ENCODE measurements around the gene SELP. TPM values are rescaled to one million over a fixed set of nuclear protein-coding genes. Genes with fewer than 3 reads are reported as not detected.

Gene SELP
- total and polyA plus RNA-seq, 4 donors: 1.7 to 8.1 (median 2.4) TPM

GRCh38 chr1:169571450-169571849 lies 58.5 kb downstream of the SELP start:
- Histone ChIP-seq H3K27me3 (ENCODE audit: control insufficient read depth in 4 of 4, insufficient read depth in 4 of 4, low read length in 3 of 4) (no peaks in the 10 kb centered on the region), H3K27ac (ENCODE audit: low read depth in 1 of 2, low read length in 2 of 2) (peak overlapping the region; percentile 67), H3K9ac (ENCODE audit: low read depth in 1 of 2, low read length in 2 of 2) (no peak overlapping the region), H3K4me3 (ENCODE audit: low read depth in 1 of 3, low read length in 3 of 3) (no peak overlapping the region), H3K9me3 (ENCODE audit: control insufficient read depth in 4 of 4, low read length in 3 of 4) (no peaks in the 10 kb centered on the region), H3K4me1 (ENCODE audit: control insufficient read depth in 4 of 4, insufficient read depth in 4 of 4, low read length in 3 of 4) (peaks cover 12 to 76% (median 64%) of the 10 kb centered on the region in 4 donors), H3K36me3 (ENCODE audit: control insufficient read depth in 4 of 4, insufficient read depth in 3 of 4, low read depth in 1 of 4, low read length in 3 of 4) (peaks cover 2 to 12% (median 3%) of the 10 kb centered on the region in 4 donors)
- TF ChIP-seq JUND (IDR thresholded peaks at IDR 0.05) (no peak), MAX (IDR thresholded peaks at IDR 0.05) (no peak), CTCF (IDR thresholded peaks at IDR 0.05; ENCODE audit: low read depth, low read length, missing input control) (no peak), ATF3 (IDR thresholded peaks at IDR 0.05) (no peak), EGR1 (IDR thresholded peaks at IDR 0.05; ENCODE audit: low read depth in 2 of 2) (no peak), YY1 (IDR thresholded peaks at IDR 0.05) (no peak), HNF4A (conservative IDR thresholded peaks at IDR 0.05) (no peak), HNF4G (IDR thresholded peaks at IDR 0.05) (no peak), NR2F2 (IDR thresholded peaks at IDR 0.05) (no peak), ZBTB33 (IDR thresholded peaks at IDR 0.05) (no peak), RXRA (IDR thresholded peaks at IDR 0.05) (no peak), TAF1 (conservative IDR thresholded peaks at IDR 0.05) (no peak)
- WGBS: 56% methylated on average over 3 of the region's 3 CpGs
- DNase-seq (ENCODE audit: low spot score): no peak

GRCh38 chr1:169570172-169570574 lies 59.8 kb downstream of the SELP start:
- H3K9me3 ChIP-seq (ENCODE audit: control insufficient read depth in 4 of 4, low read length in 3 of 4): no peaks in the 10 kb centered on the region
- no peak for DNase-seq (ENCODE audit: low spot score)
- H3K27me3 ChIP-seq (ENCODE audit: control insufficient read depth in 4 of 4, insufficient read depth in 4 of 4, low read length in 3 of 4): no peaks in the 10 kb centered on the region
- peaks cover 0 to 3% (median 2%) of the 10 kb centered on the region in 4 donors for H3K36me3 ChIP-seq (ENCODE audit: control insufficient read depth in 4 of 4, insufficient read depth in 3 of 4, low read depth in 1 of 4, low read length in 3 of 4)
- H3K9ac ChIP-seq (ENCODE audit: low read depth in 1 of 2, low read length in 2 of 2): peak overlapping the region in 1 of 2 donors; percentile 10
- peaks cover 15 to 75% (median 60%) of the 10 kb centered on the region in 4 donors for H3K4me1 ChIP-seq (ENCODE audit: control insufficient read depth in 4 of 4, insufficient read depth in 4 of 4, low read length in 3 of 4)
- peak overlapping the region; percentile 67 for H3K27ac ChIP-seq (ENCODE audit: low read depth in 1 of 2, low read length in 2 of 2)
- H3K4me3 ChIP-seq (ENCODE audit: low read depth in 1 of 3, low read length in 3 of 3): no peak overlapping the region
- WGBS: 11% methylated on average over 1 of the region's 1 CpG
- TF ChIP-seq ZBTB33 (IDR thresholded peaks at IDR 0.05): peak; percentile 58
- TF ChIP-seq FOXA2 (IDR thresholded peaks at IDR 0.05): peak; percentile 95
- peak; percentile 84 for TF ChIP-seq REST (IDR thresholded peaks at IDR 0.05)
- no peak for TF ChIP-seq GABPA (IDR thresholded peaks at IDR 0.05 in 1 of 2, conservative IDR thresholded peaks at IDR 0.05 in 1 of 2)
- TF ChIP-seq YY1 (IDR thresholded peaks at IDR 0.05): peak; percentile 65
- peak; percentile 39 to 68 for TF ChIP-seq JUND (IDR thresholded peaks at IDR 0.05)
- no peak for TF ChIP-seq TAF1 (conservative IDR thresholded peaks at IDR 0.05)
- TF ChIP-seq NR2F2 (IDR thresholded peaks at IDR 0.05): peak; percentile 34
- TF ChIP-seq RXRA (IDR thresholded peaks at IDR 0.05): peak; percentile 79 to 87
- TF ChIP-seq SP1 (IDR thresholded peaks at IDR 0.05): peak; percentile 97
- peak; percentile 73 for TF ChIP-seq MAX (IDR thresholded peaks at IDR 0.05)
- TF ChIP-seq RAD21 (IDR thresholded peaks at IDR 0.05): peak; percentile 22 to 43
- TF ChIP-seq CTCF (IDR thresholded peaks at IDR 0.05; ENCODE audit: low read depth, low read length, missing input control): no peak
- peak; percentile 52 for TF ChIP-seq ATF3 (IDR thresholded peaks at IDR 0.05)
- TF ChIP-seq HNF4G (IDR thresholded peaks at IDR 0.05): peak; percentile 93
- peak; percentile 90 for TF ChIP-seq FOXA1 (IDR thresholded peaks at IDR 0.05)
- peak; percentile 97 for TF ChIP-seq HNF4A (conservative IDR thresholded peaks at IDR 0.05)

All from liver (tissue), 9 donors.